K562 treated with DMSO at 1 percent for 24 hours (cell line): ENCODE results near the gene PER2. TPM values are rescaled to one million over a fixed set of nuclear protein-coding genes. Genes with fewer than 3 reads are reported as not detected.

Experiments
- total RNA-seq: library from RNA; unstranded; fragments of 300-600 nt; gene quantifications from 2 replicates; pipeline ENCODE4 v1.2.3, GENCODE V29; 2022; ENCODE audit warnings: low read depth; ENCODE audit not compliant: insufficient read depth

PER2 gene, protein sequence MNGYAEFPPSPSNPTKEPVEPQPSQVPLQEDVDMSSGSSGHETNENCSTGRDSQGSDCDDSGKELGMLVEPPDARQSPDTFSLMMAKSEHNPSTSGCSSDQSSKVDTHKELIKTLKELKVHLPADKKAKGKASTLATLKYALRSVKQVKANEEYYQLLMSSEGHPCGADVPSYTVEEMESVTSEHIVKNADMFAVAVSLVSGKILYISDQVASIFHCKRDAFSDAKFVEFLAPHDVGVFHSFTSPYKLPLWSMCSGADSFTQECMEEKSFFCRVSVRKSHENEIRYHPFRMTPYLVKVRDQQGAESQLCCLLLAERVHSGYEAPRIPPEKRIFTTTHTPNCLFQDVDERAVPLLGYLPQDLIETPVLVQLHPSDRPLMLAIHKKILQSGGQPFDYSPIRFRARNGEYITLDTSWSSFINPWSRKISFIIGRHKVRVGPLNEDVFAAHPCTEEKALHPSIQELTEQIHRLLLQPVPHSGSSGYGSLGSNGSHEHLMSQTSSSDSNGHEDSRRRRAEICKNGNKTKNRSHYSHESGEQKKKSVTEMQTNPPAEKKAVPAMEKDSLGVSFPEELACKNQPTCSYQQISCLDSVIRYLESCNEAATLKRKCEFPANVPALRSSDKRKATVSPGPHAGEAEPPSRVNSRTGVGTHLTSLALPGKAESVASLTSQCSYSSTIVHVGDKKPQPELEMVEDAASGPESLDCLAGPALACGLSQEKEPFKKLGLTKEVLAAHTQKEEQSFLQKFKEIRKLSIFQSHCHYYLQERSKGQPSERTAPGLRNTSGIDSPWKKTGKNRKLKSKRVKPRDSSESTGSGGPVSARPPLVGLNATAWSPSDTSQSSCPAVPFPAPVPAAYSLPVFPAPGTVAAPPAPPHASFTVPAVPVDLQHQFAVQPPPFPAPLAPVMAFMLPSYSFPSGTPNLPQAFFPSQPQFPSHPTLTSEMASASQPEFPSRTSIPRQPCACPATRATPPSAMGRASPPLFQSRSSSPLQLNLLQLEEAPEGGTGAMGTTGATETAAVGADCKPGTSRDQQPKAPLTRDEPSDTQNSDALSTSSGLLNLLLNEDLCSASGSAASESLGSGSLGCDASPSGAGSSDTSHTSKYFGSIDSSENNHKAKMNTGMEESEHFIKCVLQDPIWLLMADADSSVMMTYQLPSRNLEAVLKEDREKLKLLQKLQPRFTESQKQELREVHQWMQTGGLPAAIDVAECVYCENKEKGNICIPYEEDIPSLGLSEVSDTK (N-terminal part only)
- total RNA-seq: 0.82 and 1.2 TPM in 2 replicates

DNA sequence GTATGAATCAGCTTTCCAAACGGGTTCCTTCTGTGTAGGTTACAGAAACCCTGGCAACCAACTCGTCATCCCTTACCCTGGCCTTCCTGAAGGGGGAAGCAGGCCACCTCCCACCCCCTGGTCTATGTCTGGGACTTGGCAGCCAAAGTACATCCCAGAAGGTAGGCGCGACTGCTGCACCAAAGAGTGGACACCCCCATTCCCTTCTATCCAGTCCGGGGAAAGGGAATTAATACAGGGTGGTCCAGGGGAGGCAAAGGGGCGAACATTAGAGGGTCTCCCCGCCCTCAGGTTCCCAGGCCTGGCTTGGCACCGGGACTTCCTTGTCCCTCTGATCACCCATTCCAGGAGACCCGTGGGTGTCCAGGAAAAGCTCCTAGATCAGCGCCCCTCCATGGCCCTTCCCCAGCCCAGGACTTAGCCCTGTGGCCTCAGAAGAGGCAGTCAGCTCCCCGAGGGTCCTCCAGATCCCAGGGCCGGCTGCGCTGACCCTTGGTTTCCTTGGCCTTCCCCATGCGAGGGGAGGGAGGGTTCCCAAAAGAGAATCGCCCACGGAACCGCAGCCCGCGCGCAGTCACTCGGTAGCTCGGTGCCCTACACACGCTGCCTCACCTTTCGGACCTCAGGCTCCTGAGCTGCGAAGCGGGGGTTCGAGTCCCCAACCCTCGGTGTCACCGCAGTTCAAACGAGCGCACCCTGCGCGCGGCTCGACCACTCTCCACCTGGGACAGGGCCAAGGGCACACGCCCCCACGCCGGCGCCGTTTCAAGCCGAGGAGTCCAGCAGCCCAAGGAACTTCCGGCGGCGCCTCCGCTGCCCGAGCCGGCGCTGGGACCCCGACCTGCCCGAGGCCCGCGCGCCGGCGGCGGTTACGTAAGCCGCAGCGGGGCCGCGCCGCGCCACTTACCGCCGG lies at the start of gene PER2:
PER2 (minus strand) TSS at position 874 of the 913 bp plus-strand sequence. CDS start 10,674 bp downstream, outside the sequence.

DNA sequence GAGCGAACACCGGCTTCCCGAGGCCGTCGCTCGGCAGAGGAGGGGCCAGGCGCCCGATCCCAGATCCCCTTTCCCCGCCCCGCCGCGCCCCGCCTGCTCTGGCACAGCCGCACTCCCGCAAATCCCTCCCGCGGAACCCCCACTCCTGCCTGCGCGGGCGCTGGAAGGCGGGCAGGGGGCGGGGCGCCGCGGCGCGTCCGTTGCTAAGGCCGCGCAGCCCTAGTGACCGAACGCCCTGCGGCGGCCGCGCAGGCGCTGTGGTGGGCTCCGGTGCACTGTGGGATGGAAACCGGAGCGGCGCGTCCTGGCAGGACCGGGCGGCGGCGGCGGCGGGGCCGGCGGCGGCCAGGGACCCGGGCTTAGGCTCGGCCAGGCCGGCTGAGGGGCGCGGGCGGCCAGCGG lies 31.8 kb upstream of the PER2 start, which contains the start of gene TRAF3IP1:
TRAF3IP1 (plus strand) TSS at position 273 of the 402 bp plus-strand sequence. CDS start 145 bp downstream, outside the sequence.

DNA sequence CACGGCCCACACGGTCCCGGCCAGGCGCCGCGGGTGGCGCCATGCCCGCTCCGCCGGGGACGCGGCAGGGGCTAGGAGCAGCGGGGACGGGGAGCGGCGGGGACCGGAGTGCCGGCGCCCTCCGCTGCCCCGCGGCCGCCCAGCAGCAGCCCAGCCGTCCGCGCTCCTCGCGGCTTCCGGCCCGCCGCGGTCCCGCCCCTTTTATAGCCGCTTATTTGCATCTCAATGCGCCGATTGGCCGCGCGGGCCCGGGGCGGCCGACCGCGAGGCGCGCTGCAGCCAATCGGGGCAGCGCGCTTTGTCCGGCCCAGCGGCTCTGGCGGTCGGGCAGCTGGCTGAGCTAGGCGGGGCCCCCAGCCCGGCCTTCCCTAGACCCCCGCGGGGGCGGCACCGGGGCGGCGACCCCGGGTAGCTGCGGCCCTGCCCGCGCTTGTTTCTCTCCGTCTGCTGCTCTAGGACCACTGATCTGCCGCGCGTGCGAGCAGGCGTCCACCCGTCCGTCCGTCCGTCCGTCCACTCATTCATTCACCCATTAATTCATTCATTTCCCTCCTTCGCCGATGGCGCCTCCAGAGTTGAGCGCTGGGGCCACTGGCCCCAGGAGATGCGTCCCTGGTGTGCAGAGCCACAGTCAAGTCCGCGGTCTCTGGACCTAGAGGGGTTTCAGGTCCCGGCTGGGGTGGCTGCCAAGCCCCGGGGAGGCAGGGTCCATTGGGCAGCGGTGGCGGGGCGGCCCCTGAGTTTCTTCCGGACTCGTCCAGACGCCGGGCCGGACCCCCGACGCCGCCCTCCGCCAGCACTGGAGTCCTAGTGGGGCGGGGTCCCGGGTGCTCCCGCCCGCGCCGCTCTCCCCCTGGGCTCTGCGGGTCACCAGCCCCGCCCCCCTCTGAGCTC lies 48.3 kb downstream of the PER2 start, which contains the start of gene HES6:
HES6 (minus strand) TSS at position 176 of the 894 bp plus-strand sequence; CDS start at position 43, 133 bp downstream.

DNA sequence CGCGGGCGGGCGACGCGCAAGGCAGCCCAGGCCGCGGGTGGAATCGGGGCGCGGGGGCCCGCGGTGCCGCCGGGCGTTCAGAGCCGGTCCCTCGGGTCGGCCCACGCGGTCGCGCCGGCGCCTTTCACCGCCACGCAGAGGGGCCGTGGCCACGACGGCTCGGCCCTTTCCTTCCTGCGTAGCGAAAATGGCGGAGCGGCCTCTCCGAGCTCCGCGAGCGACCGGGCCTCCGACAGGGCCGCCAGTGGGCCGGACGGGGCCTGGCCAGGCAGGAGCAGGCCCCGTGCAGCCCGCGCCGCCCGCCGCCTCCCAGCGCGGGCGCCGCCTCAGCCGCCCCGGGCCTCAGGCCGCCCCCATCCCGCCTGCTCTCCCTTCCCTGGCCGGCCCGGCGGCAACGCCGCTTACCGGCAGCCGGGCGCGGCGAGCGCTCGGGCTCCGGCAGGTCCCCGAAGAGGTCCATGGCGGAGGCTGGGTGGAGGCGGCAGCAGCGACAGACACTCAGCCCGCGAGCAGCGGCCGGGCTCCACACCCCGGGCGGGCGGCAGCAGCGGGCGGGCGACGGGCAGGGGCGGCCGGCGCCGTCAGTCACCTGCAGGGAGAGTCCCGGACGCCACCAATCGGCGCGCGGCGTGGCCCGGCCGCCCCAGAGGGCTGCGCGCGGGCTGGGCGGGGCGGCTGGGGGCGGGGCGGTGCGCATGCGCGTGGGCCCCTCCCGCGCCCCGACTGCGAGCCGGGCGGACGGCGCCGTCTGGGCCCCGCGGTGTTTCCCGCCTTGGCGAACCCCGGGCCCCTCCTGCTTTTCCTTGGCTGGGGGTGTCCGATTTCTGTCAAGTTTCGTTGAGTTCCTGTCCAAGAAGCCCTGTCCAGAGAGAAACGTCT lies 85.1 kb downstream of the PER2 start, which contains the start of gene ILKAP:
ILKAP (minus strand) TSS at position 602 of the 879 bp plus-strand sequence; CDS start at position 460, 142 bp downstream.

Other genes starting within 250 kb of the PER2 start
- gene SCLY, start 227.6 kb downstream of the PER2 start, total RNA-seq: 13.5 and 24.0 TPM in 2 replicates
- 0.36 and 0.39 TPM in 2 replicates for gene ESPNL, start 188.3 kb downstream of the PER2 start, total RNA-seq
- not detected in 2 replicates for gene KLHL30, start 149.9 kb downstream of the PER2 start, total RNA-seq
- gene ERFE, start 129.6 kb downstream of the PER2 start, total RNA-seq: 30.0 and 40.2 TPM in 2 replicates
- gene ILKAP, start 84.9 kb downstream of the PER2 start, total RNA-seq: 29.3 and 31.5 TPM in 2 replicates
- gene HES6, start 48.6 kb downstream of the PER2 start, total RNA-seq: 267 and 302 TPM in 2 replicates
- 3.0 TPM in 2 replicates for gene TRAF3IP1, start 31.9 kb upstream of the PER2 start, total RNA-seq
- gene ASB1, start 138.3 kb upstream of the PER2 start, total RNA-seq: 19.7 and 19.9 TPM in 2 replicates